Mesenchymal stem cell (in vitro differentiated cells and primary cell): ENCODE data around the gene GRXCR2.

Experiments used
- DNase-seq: peaks from one replicate; pipeline ENCODE4 v3.0.0-alpha.2; 2013
- H2AFZ ChIP-seq: one replicate; pipeline ENCODE4 v1.6.1; 2013; ENCODE audit warnings: low read depth, mild to moderate bottlenecking, control low read depth, inconsistent platforms, low read length, moderate library complexity
- H2AK5ac ChIP-seq: 2 replicates; pipeline ENCODE4 v1.6.1; 2013; ENCODE audit warnings: low read length, moderate library complexity, mild to moderate bottlenecking, inconsistent platforms; ENCODE audit not compliant: severe bottlenecking
- H2BK120ac ChIP-seq: one replicate; pipeline ENCODE4 v1.6.1; 2013; ENCODE audit warnings: low read depth, mild to moderate bottlenecking, inconsistent platforms, low read length, moderate library complexity
- H2BK12ac ChIP-seq, 2 experiments: one replicate each; pipeline ENCODE4 v1.6.1; 2013; ENCODE audit warnings: inconsistent platforms in 2 of 2, low read length in 2 of 2, mild to moderate bottlenecking in 2 of 2, moderate library complexity in 2 of 2, control low read depth in 1 of 2
- H2BK15ac ChIP-seq: one replicate; pipeline ENCODE4 v1.6.1; 2013; ENCODE audit warnings: mild to moderate bottlenecking, low read depth, inconsistent platforms; ENCODE audit not compliant: poor library complexity, severe bottlenecking
- H2BK5ac ChIP-seq: 2 replicates; pipeline ENCODE4 v1.6.1; 2013; ENCODE audit warnings: low read depth, mild to moderate bottlenecking, low read length, control low read depth, inconsistent platforms; ENCODE audit not compliant: poor library complexity, severe bottlenecking
- H3K14ac ChIP-seq, 2 experiments: one replicate each; pipeline ENCODE4 v1.6.1; 2013; ENCODE audit warnings: inconsistent platforms in 2 of 2, low read length in 2 of 2, control low read depth in 1 of 2, mild to moderate bottlenecking in 1 of 2, moderate library complexity in 1 of 2
- H3K18ac ChIP-seq, 2 experiments: one replicate each; pipeline ENCODE4 v1.6.1; 2013; ENCODE audit warnings: inconsistent platforms in 2 of 2, low read length in 2 of 2, control low read depth in 1 of 2, low read depth in 1 of 2, mild to moderate bottlenecking in 1 of 2
- H3K23ac ChIP-seq, 2 experiments: one replicate each; pipeline ENCODE4 v1.6.1; 2013; ENCODE audit warnings: inconsistent platforms in 2 of 2, low read length in 2 of 2, mild to moderate bottlenecking in 2 of 2, moderate library complexity in 2 of 2, control low read depth in 1 of 2
- H3K27ac ChIP-seq: 2 replicates; pipeline ENCODE4 v1.5.1; 2013; ENCODE audit warnings: mild to moderate bottlenecking, moderate library complexity, low read length, control low read depth, inconsistent platforms; ENCODE audit not compliant: poor library complexity, severe bottlenecking
- H3K27me3 ChIP-seq, 2 experiments: 2 replicates each; pipeline versions ENCODE4 v1.6.1 to v1.7.0; 2013; ENCODE audit warnings: low read length in 2 of 2, mild to moderate bottlenecking in 2 of 2, moderate library complexity in 2 of 2, control low read depth in 1 of 2, inconsistent platforms in 1 of 2; ENCODE audit not compliant: control insufficient read depth in 1 of 2, insufficient read depth in 1 of 2
- H3K36me3 ChIP-seq, 2 experiments: 2 replicates each; pipeline versions ENCODE4 v1.6.1 to v1.7.0; 2013; ENCODE audit warnings: low read length in 2 of 2, control low read depth in 1 of 2, inconsistent platforms in 1 of 2, low read depth in 1 of 2, mild to moderate bottlenecking in 1 of 2; ENCODE audit not compliant: insufficient read depth in 2 of 2, control insufficient read depth in 1 of 2
- H3K4ac ChIP-seq, 2 experiments: one replicate each; pipeline ENCODE4 v1.6.1; 2013; ENCODE audit warnings: inconsistent platforms in 2 of 2, low read length in 2 of 2, mild to moderate bottlenecking in 2 of 2, moderate library complexity in 2 of 2, control low read depth in 1 of 2, low read depth in 1 of 2
- H3K4me1 ChIP-seq: 2 replicates; pipeline ENCODE4 v1.6.1; 2013; ENCODE audit warnings: low read depth, low read length, control low read depth; ENCODE audit not compliant: control insufficient read depth, insufficient read depth
- H3K4me2 ChIP-seq: 2 replicates; pipeline ENCODE4 v1.6.1; 2013; ENCODE audit warnings: low read length, mild to moderate bottlenecking, inconsistent platforms; ENCODE audit not compliant: poor library complexity, severe bottlenecking
- H3K4me3 ChIP-seq, 2 experiments: 2 replicates each; pipeline versions ENCODE4 v1.5.1 to v1.7.0; 2013; ENCODE audit warnings: low read length in 2 of 2, mild to moderate bottlenecking in 2 of 2, control low read depth in 1 of 2, low read depth in 1 of 2; ENCODE audit not compliant: insufficient read depth in 1 of 2
- H3K79me1 ChIP-seq: replicated peaks from 2 replicates; pipeline ENCODE4 v1.6.1; 2013; ENCODE audit warnings: mild to moderate bottlenecking, control low read depth, low read length, inconsistent platforms; ENCODE audit not compliant: poor library complexity, severe bottlenecking
- H3K9ac ChIP-seq: 2 replicates; pipeline ENCODE4 v1.7.0; 2013; ENCODE audit warnings: mild to moderate bottlenecking, low read length, moderate library complexity
- H3K9me3 ChIP-seq: 2 replicates; pipeline ENCODE4 v1.7.0; 2013; ENCODE audit warnings: mild to moderate bottlenecking, low read length; ENCODE audit not compliant: control insufficient read depth
- H4K8ac ChIP-seq: one replicate; pipeline ENCODE4 v1.6.1; 2013; ENCODE audit warnings: inconsistent platforms, mild to moderate bottlenecking, low read length, moderate library complexity
- H4K91ac ChIP-seq: one replicate; pipeline ENCODE4 v1.6.1; 2013; ENCODE audit warnings: mild to moderate bottlenecking, low read length, inconsistent platforms
- WGBS: methylation state at CpG from one replicate; pipeline ENCODE4 v1.1.7; 2013; ENCODE audit warnings: mixed read lengths; 5-methylcytosine and 5-hydroxymethylcytosine counted together

The GRXCR2 gene

DNA sequence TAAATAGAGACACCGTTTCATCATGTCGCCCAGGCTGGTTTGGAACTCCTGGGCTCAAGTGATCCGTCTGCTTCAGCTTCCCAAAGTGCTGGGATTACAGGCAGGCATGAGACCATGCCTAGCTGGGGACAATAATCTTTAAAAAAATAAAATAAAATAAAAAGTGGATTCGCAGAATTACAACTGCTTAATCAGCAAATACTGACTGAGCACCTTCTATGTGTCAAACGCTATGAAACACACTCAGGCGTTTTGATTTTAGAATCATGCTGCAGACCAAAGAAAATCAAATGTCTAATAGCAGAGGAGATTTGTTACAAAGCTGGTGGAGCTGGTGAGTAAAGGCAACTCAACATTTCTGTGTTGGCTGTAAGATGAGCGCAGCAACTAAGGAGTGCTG is 40.9 kb upstream of the GRXCR2 start:
- H3K14ac ChIP-seq = no peak overlapping the region

DNA sequence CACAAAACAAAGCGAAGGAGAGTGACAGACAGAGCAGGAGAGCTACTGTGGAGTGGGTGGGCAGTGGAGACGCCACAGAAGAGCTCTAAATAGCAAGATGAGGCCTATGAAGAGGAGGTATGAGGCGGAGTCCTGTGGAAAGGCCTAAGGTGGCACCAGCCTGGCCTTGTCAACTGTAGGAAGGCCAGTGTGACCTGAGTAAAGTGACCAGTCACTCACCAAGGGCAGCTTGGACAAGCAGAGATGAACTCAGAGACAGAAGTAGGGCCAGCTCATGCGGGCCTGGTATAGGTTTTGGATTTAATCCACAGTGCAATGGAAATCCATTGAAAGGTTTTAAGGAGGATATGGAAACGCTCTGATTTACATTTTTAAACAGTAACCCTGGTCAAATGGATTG is 39.8 kb upstream of the GRXCR2 start:
- no peak overlapping the region for H2BK12ac ChIP-seq
- no peaks in the 10 kb centered on the region for H3K27me3 ChIP-seq
- no peaks in the 10 kb centered on the region for H3K4me1 ChIP-seq
- H3K9me3 ChIP-seq = no peaks in the 10 kb centered on the region
- H3K79me1 ChIP-seq = no peaks in the 10 kb centered on the region
- no peak overlapping the region for H3K14ac ChIP-seq
- H3K23ac ChIP-seq = no peak overlapping the region
- no peak overlapping the region for H4K91ac ChIP-seq
- no peak overlapping the region for H3K27ac ChIP-seq
- no peak overlapping the region for H3K4ac ChIP-seq
- H2AK5ac ChIP-seq = no peak overlapping the region
- WGBS = 91% methylated on average over 4 of the region's 5 CpGs
- H3K4me3 ChIP-seq = no peak overlapping the region
- H3K9ac ChIP-seq = no peak overlapping the region
- no peak overlapping the region for H2BK15ac ChIP-seq
- H2BK120ac ChIP-seq = no peak overlapping the region
- H2AFZ ChIP-seq = no peak overlapping the region
- H3K4me2 ChIP-seq = no peak overlapping the region
- no peak overlapping the region for H2BK5ac ChIP-seq
- no peak for DNase-seq
- H4K8ac ChIP-seq = no peak overlapping the region
- no peak overlapping the region for H3K18ac ChIP-seq
- no peaks in the 10 kb centered on the region for H3K36me3 ChIP-seq

More for the DNA sequence above, 40.9 kb upstream of the GRXCR2 start:
- Histone ChIP-seq H3K27me3 (peaks cover 0 to under 1% of the 10 kb centered on the region in 2 experiments), H2AK5ac (no peak overlapping the region), H3K18ac (no peak overlapping the region), H4K91ac (no peak overlapping the region), H2BK5ac (no peak overlapping the region), H3K4me3 (no peak overlapping the region), H3K9ac (no peak overlapping the region), H4K8ac (no peak overlapping the region), H3K9me3 (no peaks in the 10 kb centered on the region), H3K36me3 (no peaks in the 10 kb centered on the region), H2BK12ac (no peak overlapping the region), H2BK120ac (no peak overlapping the region), H3K4me2 (no peak overlapping the region), H3K4ac (no peak overlapping the region), H2BK15ac (no peak overlapping the region), H3K79me1 (no peaks in the 10 kb centered on the region), H2AFZ (no peak overlapping the region), H3K27ac (no peak overlapping the region), H3K4me1 (no peaks in the 10 kb centered on the region), H3K23ac (no peak overlapping the region)
- DNase-seq = no peak
- 100% methylated on average over 6 of the region's 7 CpGs for WGBS

DNA sequence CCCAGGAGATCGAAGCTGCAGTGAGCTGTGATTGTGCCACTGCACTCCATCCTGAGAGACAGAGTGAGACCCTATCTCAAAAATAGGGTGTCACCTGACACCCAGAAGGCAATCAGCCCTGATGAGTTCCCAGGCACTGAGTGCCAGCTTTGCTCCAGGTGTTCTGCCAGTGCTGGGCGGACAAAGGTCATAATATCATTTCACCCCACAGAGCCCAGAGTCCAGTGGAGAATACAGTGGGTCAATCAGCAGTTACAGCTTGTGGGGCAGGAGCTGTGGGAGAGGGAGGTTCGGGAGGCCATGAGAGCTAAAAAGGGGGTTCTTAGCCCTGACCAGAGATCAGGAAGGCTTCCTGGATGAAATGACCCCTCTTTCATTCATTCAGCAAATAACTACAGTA is 39.2 kb upstream of the GRXCR2 start:
- H3K4ac ChIP-seq = no peak overlapping the region
- H4K91ac ChIP-seq = no peak overlapping the region
- H3K4me2 ChIP-seq = no peak overlapping the region
- H3K4me3 ChIP-seq = no peak overlapping the region
- no peak overlapping the region for H2BK120ac ChIP-seq
- no peak overlapping the region for H3K23ac ChIP-seq
- WGBS = 91% methylated on average over 1 of the region's 3 CpGs
- DNase-seq = no peak
- no peak overlapping the region for H3K14ac ChIP-seq
- H4K8ac ChIP-seq = no peak overlapping the region
- H3K27me3 ChIP-seq = no peaks in the 10 kb centered on the region
- H2AK5ac ChIP-seq = no peak overlapping the region
- no peaks in the 10 kb centered on the region for H3K9me3 ChIP-seq
- H2BK15ac ChIP-seq = no peak overlapping the region
- no peak overlapping the region for H2AFZ ChIP-seq
- no peak overlapping the region for H3K18ac ChIP-seq
- H3K4me1 ChIP-seq = no peaks in the 10 kb centered on the region
- H2BK12ac ChIP-seq = no peak overlapping the region
- no peak overlapping the region for H3K27ac ChIP-seq
- H3K9ac ChIP-seq = no peak overlapping the region
- H3K79me1 ChIP-seq = no peaks in the 10 kb centered on the region
- no peak overlapping the region for H2BK5ac ChIP-seq
- H3K36me3 ChIP-seq = no peaks in the 10 kb centered on the region

DNA sequence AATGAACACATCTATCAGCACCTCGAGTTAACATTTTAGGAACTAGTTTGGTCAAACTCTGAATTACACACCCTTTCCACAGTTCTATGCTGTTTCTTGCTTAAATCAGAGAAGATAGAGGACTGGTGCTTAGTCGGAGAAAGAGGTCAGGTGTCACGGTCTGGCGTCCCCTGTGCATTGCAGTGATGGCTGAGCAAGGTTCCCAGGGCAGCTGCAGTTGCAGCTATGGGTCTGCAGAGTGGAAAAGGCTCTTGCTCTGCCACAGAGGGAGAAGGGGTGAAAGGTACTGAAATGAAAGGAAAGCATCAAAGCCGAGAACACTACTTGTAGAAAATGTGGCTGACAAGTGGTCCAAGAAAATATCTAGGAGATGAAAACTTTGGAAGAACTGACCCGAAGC is 38.4 kb upstream of the GRXCR2 start:
- no peak overlapping the region for H3K18ac ChIP-seq
- no peak overlapping the region for H2BK12ac ChIP-seq
- H2AK5ac ChIP-seq = no peak overlapping the region
- H3K27me3 ChIP-seq = no peaks in the 10 kb centered on the region
- H2BK15ac ChIP-seq = no peak overlapping the region
- H3K79me1 ChIP-seq = no peaks in the 10 kb centered on the region
- H3K4me3 ChIP-seq = no peak overlapping the region
- H3K4me1 ChIP-seq = no peaks in the 10 kb centered on the region
- H2BK120ac ChIP-seq = no peak overlapping the region
- WGBS = 88% methylated on average over 5 of the region's 6 CpGs
- no peak overlapping the region for H3K14ac ChIP-seq
- H2BK5ac ChIP-seq = no peak overlapping the region
- no peak overlapping the region for H3K9ac ChIP-seq
- no peak overlapping the region for H3K27ac ChIP-seq
- H2AFZ ChIP-seq = no peak overlapping the region
- H3K9me3 ChIP-seq = no peaks in the 10 kb centered on the region
- no peak overlapping the region for H3K4me2 ChIP-seq
- no peak overlapping the region for H4K8ac ChIP-seq
- no peaks in the 10 kb centered on the region for H3K36me3 ChIP-seq
- no peak overlapping the region for H4K91ac ChIP-seq
- no peak overlapping the region for H3K4ac ChIP-seq
- no peak overlapping the region for H3K23ac ChIP-seq
- DNase-seq = no peak
